Tibial artery (tissue), 4 donors: ENCODE measurements around the gene RAB1A.

Experiments used
- DNase-seq, 2 donors: peaks; one replicate each; pipeline ENCODE4 v3.0.0-alpha.2; 2019
- H3K27ac ChIP-seq, 2 donors: fragments of 200-600 bp; sonication (generic) in 1 of 2; 1 replicate in 1 of 2; 2 replicates in 1 of 2; pipeline ENCODE4 v1.5.1; 2018 to 2019; ENCODE audit warnings: mild to moderate bottlenecking in 1 of 2
- H3K27me3 ChIP-seq, 2 donors: fragments of 200-600 bp; sonication (generic) in 1 of 2; one replicate each; pipeline versions ENCODE4 v1.5.1 to v1.6.0; 2016 to 2019
- H3K36me3 ChIP-seq, 3 donors: fragments of 200-600 bp; sonication (generic) in 2 of 3; one replicate each; pipeline ENCODE4 v1.5.1; 2016 to 2019; ENCODE audit warnings: mild to moderate bottlenecking in 2 of 3
- H3K4me1 ChIP-seq, 4 donors: fragments of 200-600 bp; sonication (generic) in 2 of 4; 1 replicate in 3 of 4; 2 replicates in 1 of 4; pipeline ENCODE4 v1.5.1; 2016 to 2019
- H3K4me3 ChIP-seq, 2 donors: fragments of 200-600 bp; sonication (generic) in 1 of 2; 1 replicate in 1 of 2; 2 replicates in 1 of 2; pipeline ENCODE4 v1.5.1; 2018 to 2019; ENCODE audit warnings: mild to moderate bottlenecking in 2 of 2
- H3K9me3 ChIP-seq, 3 donors: fragments of 200-600 bp; sonication (generic) in 1 of 3; one replicate each; pipeline ENCODE4 v1.5.1; 2016 to 2019
- intact Hi-C: fragments of 100-400 bp; cut with DNase I; formaldehyde crosslinking; loops from one replicate; pipeline ENCODE4 v1.15.0; 2023; ENCODE audit warnings: low total_unique reads
- TF ChIP-seq, protein P1 (sequence below), 2 experiments: fragments of 200-600 bp in 1 of 2; fragments of 450-650 bp in 1 of 2; IDR thresholded peaks; one replicate each; pipeline ENCODE4 v1.5.1; 2017 to 2019; ENCODE audit warnings: antibody characterized with exemption in 2 of 2, mild to moderate bottlenecking in 1 of 2, moderate library complexity in 1 of 2

The RAB1A gene

GRCh38 chr2:65081232-65081685 is 48.6 kb downstream of the RAB1A start:
- Histone ChIP-seq H3K36me3 (peaks cover 68 to 93% (median 85%) of the 10 kb centered on the region in 3 donors), H3K4me3 (no peak overlapping the region), H3K27ac (no peak overlapping the region), H3K4me1 (peaks cover 0 to 12% (median 5%) of the 10 kb centered on the region in 4 donors), H3K27me3 (no peaks in the 10 kb centered on the region), H3K9me3 (no peaks in the 10 kb centered on the region)
- intact Hi-C loops: no loop called here
- no peak for DNase-seq
- TF ChIP-seq, protein P1, sequence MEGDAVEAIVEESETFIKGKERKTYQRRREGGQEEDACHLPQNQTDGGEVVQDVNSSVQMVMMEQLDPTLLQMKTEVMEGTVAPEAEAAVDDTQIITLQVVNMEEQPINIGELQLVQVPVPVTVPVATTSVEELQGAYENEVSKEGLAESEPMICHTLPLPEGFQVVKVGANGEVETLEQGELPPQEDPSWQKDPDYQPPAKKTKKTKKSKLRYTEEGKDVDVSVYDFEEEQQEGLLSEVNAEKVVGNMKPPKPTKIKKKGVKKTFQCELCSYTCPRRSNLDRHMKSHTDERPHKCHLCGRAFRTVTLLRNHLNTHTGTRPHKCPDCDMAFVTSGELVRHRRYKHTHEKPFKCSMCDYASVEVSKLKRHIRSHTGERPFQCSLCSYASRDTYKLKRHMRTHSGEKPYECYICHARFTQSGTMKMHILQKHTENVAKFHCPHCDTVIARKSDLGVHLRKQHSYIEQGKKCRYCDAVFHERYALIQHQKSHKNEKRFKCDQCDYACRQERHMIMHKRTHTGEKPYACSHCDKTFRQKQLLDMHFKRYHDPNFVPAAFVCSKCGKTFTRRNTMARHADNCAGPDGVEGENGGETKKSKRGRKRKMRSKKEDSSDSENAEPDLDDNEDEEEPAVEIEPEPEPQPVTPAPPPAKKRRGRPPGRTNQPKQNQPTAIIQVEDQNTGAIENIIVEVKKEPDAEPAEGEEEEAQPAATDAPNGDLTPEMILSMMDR (IDR thresholded peaks at IDR 0.05): no peak

DNA sequence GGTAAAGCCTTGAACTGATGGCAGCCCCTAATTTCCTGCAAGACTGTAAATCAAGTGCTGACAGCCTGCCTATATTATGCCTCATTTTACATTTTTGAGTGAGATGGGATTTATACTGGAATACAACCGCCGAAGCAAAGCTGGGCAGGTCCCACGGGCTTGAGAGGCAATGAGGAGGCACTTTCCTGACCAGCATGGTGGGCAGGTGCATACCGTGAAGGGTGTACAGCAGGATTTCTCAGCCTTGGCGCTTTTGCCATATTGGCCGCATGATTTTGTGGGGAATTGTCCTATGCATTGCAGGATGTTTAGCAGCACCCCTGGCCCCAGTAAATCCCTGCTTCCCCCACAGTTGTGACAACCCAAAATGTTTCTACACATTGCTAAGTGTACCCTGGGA is 50.9 kb downstream of the RAB1A start:
- H3K27ac ChIP-seq: no peak overlapping the region
- no peak for DNase-seq
- intact Hi-C loops: no loop called here
- H3K4me3 ChIP-seq: no peak overlapping the region
- no peaks in the 10 kb centered on the region for H3K9me3 ChIP-seq
- H3K36me3 ChIP-seq: peaks cover 48 to 80% (median 68%) of the 10 kb centered on the region in 3 donors
- peaks cover 0 to 34% (median 23%) of the 10 kb centered on the region in 4 donors for H3K4me1 ChIP-seq
- TF ChIP-seq, protein P1 (IDR thresholded peaks at IDR 0.05): no peak
- H3K27me3 ChIP-seq: no peaks in the 10 kb centered on the region

- Histone ChIP-seq H3K27me3 (no peaks in the 10 kb centered on the region), H3K4me3 (no peak overlapping the region), H3K4me1 (peaks cover 0 to 36% (median 23%) of the 10 kb centered on the region in 4 donors), H3K27ac (no peak overlapping the region), H3K36me3 (peaks cover 46 to 80% (median 67%) of the 10 kb centered on the region in 3 donors), H3K9me3 (no peaks in the 10 kb centered on the region)
- no peak for DNase-seq
- TF ChIP-seq, protein P1 (IDR thresholded peaks at IDR 0.05): no peak
- intact Hi-C loops: no loop called here
Observed at GRCh38 chr2:65077898-65078297, 52.0 kb downstream of the RAB1A start.

DNA sequence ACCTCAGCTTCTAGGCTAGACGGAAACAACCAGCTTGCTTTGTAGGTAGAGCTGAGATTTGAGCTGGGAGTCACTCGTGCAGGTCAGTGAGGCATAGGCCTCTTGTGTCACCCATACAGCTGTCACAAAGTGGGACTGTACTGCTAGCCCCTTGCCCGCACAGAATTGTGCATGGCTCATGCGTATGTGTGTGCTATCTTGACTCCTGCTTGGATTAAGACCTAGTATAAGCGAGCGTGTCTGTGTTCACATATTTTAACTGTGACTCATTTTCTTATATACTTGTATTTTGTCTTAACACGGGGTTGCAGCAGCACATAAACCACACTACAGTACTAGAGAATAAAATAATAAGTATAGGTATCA is 53.6 kb downstream of the RAB1A start:
- no peak for DNase-seq
- H3K9me3 ChIP-seq: no peaks in the 10 kb centered on the region
- no peak overlapping the region for H3K4me3 ChIP-seq
- H3K36me3 ChIP-seq: peaks cover 50 to 78% (median 67%) of the 10 kb centered on the region in 3 donors
- TF ChIP-seq, protein P1 (IDR thresholded peaks at IDR 0.05): no peak
- H3K27ac ChIP-seq: peak overlapping the region; percentile 45 to 53
- peaks cover 0 to 36% (median 25%) of the 10 kb centered on the region in 4 donors for H3K4me1 ChIP-seq
- H3K27me3 ChIP-seq: no peaks in the 10 kb centered on the region
- intact Hi-C loops: no loop called here

DNA sequence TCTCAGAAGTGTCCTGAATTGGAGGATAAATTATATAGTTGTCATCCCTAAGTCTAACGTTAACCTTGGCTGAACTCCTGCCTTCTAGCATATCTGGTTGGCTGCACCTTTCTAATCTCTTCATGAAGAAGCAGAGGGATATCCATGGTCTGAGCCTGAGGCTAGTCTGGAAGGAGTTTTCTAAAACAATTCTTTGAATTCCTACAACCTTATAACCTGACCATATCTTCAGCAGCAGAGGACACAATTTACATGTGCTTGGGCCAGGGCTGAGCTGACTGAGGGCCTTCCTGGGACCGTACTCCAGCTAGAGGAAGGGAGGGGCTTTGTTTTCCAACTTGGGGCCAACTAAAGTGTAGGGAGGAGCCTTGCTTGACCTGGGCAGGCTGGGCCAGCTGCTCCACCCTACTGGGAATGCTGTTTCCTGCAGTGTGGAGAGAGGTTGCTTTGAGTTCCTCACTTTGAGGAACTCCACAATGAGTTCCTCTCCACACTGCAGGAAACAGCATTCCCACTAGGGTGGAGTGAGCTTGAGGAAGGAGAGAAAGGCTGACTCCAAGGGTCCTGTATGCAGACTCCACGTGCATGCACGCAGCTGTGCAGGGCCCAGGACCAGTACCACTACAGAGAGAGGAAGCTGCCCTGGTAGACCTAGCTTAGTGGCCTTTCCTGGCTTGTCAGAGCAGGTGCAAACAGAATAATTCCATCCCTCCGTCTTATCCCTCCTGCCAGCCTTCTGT is 54.1 kb downstream of the RAB1A start:
- TF ChIP-seq, protein P1 (IDR thresholded peaks at IDR 0.05): no peak
- peak overlapping the region; percentile 45 to 53 for H3K27ac ChIP-seq
- H3K4me3 ChIP-seq: no peak overlapping the region
- no peak for DNase-seq
- intact Hi-C loops: no loop called here
- no peaks in the 10 kb centered on the region for H3K9me3 ChIP-seq
- peaks cover 0 to 36% (median 26%) of the 10 kb centered on the region in 4 donors for H3K4me1 ChIP-seq
- peaks cover 53 to 78% (median 69%) of the 10 kb centered on the region in 3 donors for H3K36me3 ChIP-seq
- no peaks in the 10 kb centered on the region for H3K27me3 ChIP-seq
